NCI-H1694 (cell line): Measurements from ENCODE around the gene NR2F2.
A peak's percentile ranks its signal among the peaks of the same experiment; 100 is the strongest.

Source experiments
- DNase-seq: peaks from one replicate; lab custom pipeline; 2025; lab: John Stamatoyannopoulos, UW

Gene NR2F2

DNA sequence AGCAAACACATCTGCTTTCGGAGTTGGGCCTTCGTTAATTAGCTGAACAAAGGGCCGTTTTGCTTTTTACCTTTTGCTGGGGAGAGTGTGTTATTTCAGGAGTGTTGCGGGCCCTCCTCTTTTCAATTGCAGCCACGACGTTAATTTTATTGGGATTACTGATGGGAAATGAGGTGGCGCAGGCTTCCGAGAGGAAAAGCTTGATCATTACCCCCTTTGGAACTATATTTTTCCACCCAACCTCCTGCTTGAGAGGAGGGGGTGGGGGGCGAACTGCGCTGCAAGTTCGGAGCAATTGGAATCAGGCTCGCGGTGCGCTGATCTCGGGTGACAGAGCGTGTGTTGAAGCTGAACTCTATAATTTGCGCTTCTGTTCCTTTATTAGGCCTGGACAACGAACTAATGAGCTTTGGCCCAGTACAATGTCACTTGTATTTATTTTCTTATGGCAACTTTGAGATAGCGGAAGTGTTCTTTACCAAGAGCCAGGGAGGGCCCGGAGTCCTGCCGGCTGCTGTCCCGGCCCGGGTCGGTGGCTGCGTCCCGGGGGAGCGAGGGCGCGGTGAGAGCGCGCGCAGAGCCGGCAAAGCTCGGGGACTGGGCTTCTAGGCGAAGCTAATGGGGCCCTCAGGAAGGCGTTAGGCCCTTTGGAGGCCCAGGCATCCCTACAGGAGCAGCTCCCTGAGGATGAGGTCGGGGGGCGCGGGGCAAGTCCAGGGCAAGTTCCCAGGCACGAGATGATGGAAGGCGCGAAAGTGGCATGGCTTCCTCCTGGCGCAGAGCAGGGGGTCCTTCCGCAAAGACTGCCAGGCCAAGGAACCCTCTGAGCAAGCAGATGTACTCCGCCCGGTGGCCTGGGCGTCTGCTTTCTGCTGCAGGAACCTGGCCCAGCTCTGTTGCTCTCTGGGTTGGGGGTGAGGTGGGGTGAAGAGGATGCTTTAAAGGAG lies 12.9 kb downstream of the NR2F2 start:
- DNase-seq, result no peak

DNA sequence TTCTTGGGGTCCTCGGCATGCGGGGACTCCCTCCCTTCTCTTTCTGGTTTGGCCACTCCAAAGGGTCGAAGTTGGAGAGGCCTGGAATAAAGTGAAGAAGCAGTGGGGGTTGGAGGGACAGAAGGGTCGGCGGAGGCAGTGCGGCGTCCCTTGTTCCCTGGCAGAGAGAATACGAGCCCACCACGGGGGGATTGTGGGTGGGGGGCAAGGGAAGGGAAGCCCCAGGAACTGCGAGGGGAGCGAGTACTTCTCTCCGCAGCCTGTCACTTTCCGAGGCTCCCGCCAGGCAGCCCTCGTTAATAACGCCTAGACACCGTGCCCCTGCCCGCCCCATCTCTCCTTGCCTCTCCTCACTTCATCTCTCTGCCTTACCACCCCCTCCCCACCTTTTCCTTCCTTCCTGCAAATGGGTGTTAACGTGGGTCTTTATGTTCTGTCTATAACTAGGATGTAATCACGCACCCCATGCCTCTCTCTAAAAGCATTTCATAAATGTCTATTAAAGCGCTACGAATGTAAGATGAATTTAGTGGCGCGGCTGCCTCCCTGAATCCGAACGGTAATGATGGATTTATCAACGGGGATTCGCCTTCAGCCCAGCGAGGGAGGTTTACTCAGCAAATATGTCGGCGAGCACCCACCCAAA lies 13.7 kb downstream of the NR2F2 start:
- no peak for DNase-seq

DNA sequence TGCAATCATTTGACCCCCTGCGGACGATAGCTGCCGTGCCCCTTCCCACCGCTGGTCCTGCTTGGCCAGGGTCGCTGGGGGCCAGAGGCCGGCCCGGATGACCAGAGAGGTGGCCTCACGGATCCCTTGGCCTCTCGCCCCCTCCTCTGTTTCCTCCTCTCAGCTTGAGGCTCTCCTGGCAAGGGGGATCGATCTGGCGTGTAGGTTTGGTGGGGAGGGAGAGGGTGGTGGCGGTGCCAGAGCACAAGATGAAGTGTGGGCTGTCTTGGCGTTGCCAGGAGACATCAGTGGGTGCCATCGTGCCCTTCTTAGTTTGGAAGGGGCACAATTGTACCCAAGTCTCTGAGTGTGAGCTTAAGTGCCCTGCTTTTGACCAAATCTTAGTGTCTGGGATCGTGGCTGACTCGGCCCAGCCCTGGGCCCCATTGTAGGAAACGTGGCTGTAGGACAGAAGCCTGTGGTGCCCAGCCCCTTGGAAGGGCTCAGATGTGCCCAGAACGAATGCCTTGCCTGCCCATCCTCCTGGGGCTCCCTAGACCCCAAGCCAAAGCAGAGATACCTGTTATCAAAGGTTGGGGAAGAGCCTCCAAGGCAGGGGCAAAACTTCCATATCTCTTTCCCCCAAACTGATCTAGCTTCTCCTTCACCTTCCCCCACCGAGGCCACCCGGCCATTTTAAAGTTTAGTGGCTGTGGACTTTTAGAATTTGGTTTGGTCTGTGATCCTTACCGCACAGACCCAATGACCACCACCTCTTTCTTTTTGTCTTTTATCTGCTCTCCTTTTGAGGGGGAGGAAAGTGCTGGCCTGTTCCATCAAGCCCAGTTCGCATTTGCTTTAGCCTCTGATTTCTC lies 14.4 kb downstream of the NR2F2 start:
- no peak for DNase-seq

DNA sequence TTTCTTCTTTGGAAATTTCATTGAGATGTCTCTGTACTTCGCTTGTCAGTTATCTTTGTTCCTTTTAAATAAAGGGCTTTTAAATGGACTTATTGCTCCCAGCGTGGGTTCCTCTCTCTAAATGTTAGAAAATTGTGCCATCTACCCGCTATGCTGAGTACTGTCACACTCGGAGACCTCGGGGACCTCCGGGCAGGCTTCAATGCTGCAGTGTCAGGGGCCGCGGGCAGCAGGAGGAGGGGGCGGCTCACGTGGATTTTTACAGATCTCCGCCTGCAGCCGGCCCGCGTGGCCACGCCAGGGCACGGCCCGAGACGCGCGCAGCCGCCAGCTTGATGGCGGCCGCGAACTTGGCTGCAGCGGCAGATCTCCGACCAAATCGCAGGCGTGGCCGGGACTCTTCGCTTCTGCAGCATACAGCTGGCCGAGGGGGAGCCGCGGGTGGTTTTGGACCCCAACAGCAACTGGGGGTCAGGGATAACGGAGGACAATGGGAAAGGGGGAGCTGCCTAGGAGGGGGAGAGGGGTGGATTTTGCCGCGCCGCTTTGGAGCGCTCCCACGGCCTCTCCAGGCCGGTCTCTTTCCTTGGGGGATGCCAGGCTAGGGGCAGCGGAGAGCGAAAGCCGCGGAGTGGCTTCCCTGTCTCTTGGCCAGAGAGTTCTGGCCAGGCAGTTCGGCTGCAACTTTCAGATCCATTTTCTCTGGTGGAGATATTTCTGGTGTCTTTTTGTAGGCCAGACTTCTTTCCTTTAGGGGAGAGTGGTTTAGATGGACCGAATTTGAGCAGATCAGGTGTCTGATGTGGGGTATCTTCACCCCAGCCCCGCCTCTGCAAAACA lies 15.3 kb downstream of the NR2F2 start:
- DNase-seq, result peak; percentile 50

DNA sequence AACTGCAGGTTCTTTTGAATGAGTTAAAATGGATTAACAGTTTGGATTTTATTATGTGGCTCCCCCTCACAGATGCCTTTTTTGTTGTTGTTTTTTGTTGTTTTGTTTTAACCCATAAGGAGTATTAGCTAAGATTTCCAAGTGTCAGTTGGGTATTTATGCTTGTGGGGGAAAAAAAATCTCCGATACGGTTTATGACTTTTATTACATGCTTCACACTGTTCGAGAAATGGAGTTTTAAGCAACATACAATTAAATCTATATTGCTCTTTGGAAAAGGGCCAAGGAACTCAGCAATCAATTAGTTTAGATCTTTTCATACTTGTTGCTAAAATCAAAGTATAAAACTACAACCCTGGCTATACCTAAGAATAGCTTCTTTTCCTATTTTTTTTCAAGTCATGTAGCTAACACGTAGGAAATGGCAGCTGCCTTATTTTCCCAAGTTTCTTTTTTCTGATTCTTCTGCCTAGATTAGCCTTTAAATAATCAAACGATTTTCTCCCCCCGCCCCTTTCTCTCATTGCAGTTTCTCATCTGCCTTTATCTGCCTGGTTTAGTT lies 16.0 kb downstream of the NR2F2 start:
- DNase-seq, result no peak

DNA sequence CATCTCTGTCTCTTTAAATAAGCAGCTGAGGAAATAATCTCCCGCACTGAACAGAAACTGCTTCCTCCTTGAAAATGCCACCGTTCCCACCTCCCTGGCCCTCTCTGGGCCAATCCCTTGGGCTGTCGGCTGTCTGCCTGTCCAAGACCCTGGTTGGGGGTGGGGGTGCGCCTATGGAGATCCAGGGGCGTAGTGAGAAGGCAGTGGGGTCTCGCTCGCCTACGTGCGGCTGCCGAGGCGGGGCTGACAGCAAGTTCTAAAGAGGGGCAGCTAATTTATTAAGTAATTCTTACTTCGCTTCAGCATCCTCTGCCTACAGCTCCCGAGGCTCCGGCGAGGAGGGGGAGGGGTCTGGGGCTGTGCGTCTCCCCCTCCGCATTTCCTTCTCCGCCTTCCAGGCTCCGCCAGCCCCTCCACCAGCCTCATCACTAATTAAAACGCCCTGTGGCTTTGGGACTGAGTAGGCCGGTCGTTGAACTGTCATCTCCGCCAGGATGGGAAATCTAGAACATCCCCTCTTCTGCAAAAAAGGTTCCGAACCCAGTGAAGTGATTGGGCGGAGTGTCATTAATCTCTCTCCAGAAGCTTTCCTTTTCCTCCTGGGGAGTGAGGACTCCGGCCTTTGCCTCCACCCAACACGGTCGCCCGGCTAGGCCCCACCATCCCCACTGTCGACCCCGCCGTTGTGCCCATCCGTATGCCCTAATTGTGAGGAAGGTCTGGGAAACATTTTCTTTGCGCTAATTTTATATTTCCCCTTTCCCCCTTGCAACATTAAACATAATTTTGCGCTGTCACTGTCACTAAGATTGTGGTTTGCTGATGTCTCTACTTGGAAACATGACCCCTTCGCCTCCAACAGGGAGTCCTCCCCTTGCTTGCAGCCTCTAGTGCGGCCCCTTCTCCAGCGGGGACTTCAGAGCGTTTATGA lies 16.9 kb downstream of the NR2F2 start:
- no peak for DNase-seq

DNA sequence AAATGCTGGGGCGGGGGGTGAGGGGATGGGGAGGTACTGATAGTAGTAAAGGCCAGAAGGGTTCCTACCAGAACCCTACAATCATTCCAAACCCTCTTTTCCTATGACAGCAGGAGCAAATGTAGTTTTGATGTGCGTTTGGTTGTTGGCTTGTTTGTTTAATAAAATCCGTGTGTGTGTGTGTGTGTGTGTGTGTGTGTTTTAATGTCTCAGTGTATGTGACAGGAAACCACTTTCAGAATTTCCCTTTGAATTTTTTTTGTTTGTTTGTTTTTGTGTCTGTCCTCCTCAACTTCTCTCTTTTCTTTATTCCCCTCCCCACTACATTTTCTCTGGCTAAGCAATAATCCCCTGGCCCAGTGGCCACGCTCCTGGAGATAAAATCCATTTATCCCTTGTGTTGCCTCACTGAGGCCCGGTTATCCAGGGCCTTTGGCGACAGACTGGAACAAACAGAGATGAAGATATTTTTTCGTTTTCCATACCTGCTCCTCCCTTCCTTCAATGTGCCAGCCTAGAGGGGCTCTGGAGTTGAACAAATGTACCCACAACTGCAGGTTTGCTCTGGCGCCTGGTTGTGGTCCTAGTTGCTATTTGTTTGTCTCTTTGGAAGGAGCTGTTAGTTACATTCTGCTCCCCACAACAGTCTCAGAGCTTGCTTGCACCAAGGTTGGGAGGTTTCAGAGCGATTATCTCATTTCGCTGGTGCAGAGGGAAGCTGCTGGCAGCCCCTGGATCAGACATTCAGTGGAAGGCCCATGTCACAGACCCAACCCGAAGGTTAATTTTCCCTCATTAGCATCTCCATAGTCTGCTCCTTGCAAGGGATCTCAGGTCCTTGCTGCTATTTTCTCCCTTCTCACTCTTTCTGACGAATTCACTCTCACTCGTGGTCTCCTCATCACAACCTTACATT lies 17.9 kb downstream of the NR2F2 start:
- no peak for DNase-seq

DNA sequence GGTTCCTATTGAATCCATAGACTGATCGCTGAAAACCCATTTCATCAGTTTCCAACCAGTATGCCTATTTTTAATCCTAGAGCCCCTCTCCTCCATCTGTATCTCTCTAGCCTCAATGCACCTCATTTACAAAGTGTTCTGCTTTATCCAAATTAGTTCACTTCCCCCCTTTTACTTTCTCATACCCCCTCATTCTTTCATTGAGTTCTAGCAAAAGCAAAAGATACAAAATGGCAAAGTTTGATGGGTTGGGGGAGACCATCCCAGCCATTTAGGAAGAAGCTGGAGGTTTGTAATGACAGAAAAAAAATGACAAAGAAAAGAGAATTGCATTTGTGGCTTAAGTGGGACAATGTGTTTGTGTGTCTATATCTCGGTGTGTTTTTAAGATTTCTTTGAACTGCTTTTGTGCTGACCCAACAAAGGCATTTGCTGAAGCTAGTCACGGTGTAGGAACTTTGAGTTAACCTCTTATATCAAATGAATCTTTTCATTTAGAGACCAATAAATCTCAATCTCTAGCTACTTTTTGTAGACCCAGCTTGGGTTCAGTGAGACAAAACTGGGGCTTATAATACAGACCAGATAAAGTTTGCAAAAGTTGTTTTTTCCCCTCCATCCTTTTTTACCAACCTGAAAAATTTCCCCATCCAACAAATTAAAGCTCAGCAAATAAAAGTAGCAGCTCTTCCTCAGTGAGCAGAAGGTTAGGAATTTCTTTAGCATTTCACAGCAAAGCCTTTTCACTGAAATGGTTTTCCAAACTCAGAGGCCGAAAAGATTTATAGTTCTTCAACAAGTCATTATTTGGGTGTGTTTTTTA lies 18.7 kb downstream of the NR2F2 start:
- DNase-seq, result no peak

DNA sequence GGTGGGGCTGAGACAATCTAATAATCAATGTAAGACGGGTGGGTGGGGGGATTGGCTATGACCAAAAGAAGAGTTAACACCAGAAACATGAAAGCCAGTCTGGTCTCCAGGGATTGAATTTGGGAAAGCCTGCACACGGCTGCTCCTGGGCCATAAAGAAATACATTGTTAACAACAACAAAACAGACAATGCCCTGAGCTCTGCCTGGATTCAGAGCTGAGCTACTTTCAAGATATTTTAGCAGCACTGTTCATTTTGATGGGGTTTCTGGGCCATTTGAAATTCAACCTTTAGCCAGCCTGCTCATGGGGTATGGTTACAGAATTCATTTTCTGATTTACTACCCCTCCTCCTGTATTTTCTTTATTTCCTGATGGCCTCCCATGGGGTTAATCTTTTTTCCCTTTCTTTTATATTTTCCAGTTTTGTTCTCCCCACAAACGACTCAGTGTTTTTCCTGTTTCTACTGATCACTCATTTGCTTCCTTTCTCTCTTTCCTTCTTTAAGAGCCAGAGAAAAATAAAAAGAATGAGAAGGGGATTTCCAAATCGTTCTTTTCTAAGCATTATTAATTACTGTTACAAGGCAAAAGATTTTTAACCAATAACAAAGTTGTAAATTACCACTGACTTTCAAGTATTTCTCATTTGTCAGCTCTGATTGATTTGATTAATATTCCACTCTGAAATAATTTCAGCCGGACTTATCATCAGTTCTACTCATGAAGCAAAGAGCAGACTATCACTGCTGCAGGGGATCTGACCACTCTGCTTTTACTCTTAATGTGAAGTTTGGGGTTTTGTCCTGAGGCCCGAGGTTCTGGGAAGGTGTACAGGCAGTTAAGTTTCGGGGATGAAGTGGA lies 19.6 kb downstream of the NR2F2 start:
- no peak for DNase-seq

DNA sequence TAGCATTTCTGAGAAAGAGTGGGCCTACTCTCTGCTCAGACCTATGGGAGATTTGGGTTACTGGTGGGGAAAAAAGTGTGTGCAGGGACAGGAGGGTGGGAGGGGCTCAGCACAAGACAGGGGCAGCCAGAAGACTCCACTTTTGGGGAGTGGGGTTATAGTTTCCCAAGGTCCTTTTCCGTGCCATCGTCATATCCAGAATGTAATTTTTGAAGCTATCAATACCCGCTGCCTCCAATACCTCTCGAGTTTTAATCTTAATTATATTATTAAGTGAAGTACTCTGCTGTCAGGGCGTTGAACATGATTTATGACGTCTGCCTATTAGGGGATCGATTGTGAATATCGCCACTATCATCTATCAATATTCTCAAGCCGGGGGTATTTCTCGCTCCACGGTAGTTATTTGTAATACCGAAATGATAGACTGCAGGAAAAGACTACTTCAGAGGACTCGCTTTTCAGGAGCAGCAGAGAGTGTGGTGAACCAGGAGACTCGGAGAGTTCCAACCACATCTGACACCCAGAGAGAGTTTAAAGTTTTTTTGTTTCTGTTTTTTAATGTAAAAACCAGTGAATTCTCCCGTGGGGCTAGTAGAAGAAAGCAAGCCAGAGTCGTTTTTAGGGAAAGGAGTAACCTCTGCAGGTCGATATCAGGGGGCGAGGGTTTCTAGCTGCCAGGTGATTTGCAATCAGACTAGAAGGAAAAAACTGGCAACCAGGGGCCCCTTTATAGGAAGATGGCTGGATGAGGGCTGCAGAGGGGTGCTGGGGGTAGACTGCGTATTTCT lies 20.6 kb downstream of the NR2F2 start:
- no peak for DNase-seq

DNA sequence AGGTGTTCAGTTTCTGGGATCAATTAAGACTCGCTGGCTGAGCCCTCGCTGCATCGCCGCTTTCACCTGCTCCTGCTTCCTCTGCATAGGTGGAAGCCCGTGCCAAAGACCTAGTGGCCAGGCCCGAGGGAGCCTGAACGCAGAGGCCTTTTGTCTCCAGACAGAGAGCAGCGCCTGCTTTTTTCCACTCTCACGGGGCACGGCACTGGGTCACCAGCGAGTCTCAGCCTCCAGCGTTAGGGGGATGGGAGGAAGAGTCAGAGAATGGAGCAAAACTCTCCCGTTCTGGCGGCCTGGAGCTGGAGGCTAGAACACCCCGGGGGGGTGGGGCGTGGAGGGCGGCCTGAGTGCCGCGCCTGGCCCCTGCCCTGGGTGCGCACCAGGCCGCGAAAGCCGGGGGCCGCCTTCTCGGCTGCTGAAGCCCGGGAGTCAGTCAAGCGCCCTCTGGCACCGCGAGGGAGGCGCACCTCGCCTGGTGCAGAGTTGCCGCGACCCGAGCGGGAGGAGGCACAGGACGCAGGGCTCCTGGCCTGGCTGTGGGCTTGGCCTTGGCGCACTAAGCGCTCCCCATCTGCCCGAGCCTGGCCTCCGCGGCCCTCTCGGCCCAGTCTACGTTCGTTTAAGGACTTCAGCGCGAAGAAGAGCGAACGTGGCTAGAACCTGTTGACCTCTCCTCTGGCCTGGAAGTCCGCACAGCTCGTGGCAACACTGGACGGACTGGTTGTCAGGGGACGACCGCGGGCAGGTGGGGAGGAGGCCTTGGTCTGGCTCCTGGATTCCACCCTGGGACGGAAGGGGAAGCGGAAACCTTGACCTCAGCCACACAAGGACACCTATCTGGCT lies 21.5 kb downstream of the NR2F2 start:
- no peak for DNase-seq

DNA sequence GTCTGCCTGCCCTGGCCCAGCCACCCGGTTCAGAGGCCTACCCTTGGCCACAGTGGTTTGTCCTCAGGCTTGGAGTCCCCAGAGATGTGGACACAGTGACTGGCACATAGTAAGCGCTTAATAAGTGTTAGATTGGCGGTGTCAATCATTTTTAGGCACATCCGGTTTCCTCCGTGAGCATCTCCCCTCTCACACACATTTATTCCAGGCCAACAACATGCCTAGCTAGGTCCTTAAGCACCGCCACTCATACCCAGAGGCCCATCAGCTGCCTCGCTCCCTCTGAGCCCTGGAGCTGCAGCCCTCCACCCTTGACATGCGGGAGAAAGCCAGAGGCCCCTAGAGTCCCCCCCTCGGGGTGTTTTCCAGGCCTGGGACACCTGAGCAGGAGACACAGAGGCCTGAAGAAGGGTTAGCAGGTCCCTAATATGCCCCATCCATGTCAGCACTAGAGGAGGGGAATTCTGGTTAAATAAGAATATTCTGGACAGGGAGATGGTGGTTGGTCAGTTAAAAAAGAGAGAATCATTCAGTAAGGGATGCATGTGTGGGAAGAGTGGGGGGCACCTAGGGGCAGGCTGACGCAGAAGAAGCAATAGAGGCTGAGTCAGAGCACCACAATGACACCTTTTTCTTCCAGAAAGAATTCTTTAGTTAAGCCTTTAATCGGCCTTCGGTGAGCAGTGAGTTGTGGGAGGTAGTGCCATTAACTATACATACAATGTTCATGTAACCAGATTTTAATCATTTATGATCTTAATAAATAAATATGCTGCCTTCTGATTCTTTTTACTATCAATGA lies 22.3 kb downstream of the NR2F2 start:
- no peak for DNase-seq

DNA sequence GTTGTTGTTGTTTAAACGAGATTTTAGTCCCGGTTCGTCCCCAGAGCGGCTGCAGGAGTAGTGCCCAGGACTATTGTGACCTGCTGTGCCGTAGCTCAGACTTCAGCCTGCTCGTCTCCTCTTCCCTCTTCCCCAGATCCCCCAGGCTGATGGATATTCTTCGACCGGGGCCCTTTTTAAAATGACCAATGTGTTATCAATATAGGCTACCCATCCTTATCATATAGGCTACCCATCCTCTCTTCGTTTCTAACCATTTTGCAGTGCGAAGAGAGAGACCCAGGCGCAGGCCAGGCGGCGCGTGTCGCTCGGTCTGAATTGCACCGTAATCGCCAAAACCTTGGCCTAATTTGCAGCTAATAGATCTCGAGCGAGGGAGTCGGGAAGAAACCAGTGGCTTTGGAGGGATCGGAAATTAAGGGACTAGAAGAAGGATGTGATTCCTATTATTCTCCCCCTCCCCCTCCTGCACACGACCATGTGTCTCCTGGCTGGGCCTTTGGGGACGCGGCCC lies 23.0 kb downstream of the NR2F2 start:
- DNase-seq, result no peak
